Caco-2 (cell line): ENCODE data around the gene TACC3. TPM values are rescaled to one million over a fixed set of nuclear protein-coding genes. Genes with fewer than 3 reads are reported as not detected.

Experiments
- BruUV-seq: library from RNA; stranded (reverse); fragments of 400-500 nt; replicated peaks from 2 replicates; lab custom pipeline; 2021; lab: Mats Ljungman, UMichigan
- CTCF ChIA-PET: fragments of 300-600 bp; sonication (Branson Sonifier 250); formaldehyde crosslinking; loops from one replicate; lab custom pipeline; 2022; ENCODE audit warnings: antibody characterized with exemption; lab: Charles Lee
- POLR2A ChIA-PET: fragments of 300-600 bp; sonication (Branson Sonifier 250); formaldehyde crosslinking; loops from one replicate; lab custom pipeline; 2022; ENCODE audit warnings: antibody characterized with exemption; lab: Charles Lee
- DNase-seq, 2 experiments: peaks; one replicate each; pipeline versions ENCODE4 v3.0.0 to v3.0.0-alpha.2; 2020 to 2022
- H3K27me3 ChIP-seq: replicated peaks from 2 replicates; pipeline ENCODE4 v1.6.0; 2011; ENCODE audit warnings: low read length; ENCODE audit not compliant: control insufficient read depth, insufficient read depth
- H3K36me3 ChIP-seq: 2 replicates; pipeline ENCODE4 v1.5.1; 2011; ENCODE audit warnings: low read length; ENCODE audit not compliant: control insufficient read depth, insufficient read depth
- H3K4me1 ChIP-seq: fragments of 250-450 bp; sonication (Bioruptor Pico); 2 replicates; pipeline ENCODE4 v1.5.1; 2020; ENCODE audit warnings: mild to moderate bottlenecking
- H3K4me3 ChIP-seq: 2 replicates; pipeline ENCODE4 v1.5.1; 2011; ENCODE audit warnings: low read depth, mild to moderate bottlenecking, control low read depth, low read length
- H3K9me3 ChIP-seq: fragments of 250-450 bp; sonication (Bioruptor Pico); 2 replicates; pipeline ENCODE4 v1.5.1; 2020; ENCODE audit warnings: mild to moderate bottlenecking, moderate library complexity
- H3K27ac Mint-ChIP-seq: one replicate; pipeline ENCODE4 v1.8.0; 2022; ENCODE audit warnings: mixed read lengths; ENCODE audit not compliant: unreplicated experiment
- H3K27me3 Mint-ChIP-seq: one replicate; pipeline ENCODE4 v1.8.0; 2022; ENCODE audit warnings: mixed read lengths; ENCODE audit not compliant: insufficient read depth, unreplicated experiment
- H3K36me3 Mint-ChIP-seq: one replicate; pipeline ENCODE4 v1.8.0; 2022; ENCODE audit warnings: mild to moderate bottlenecking, mixed read lengths; ENCODE audit not compliant: insufficient read depth, unreplicated experiment
- H3K4me1 Mint-ChIP-seq: one replicate; pipeline ENCODE4 v1.8.0; 2022; ENCODE audit warnings: low read depth, mixed read lengths; ENCODE audit not compliant: unreplicated experiment
- H3K4me3 Mint-ChIP-seq: one replicate; pipeline ENCODE4 v1.8.0; 2022; ENCODE audit warnings: mild to moderate bottlenecking, moderate library complexity, mixed read lengths; ENCODE audit not compliant: unreplicated experiment
- H3K9me3 Mint-ChIP-seq: one replicate; pipeline ENCODE4 v1.8.0; 2022; ENCODE audit warnings: mixed read lengths; ENCODE audit not compliant: unreplicated experiment
- CTCF ChIP-seq, 2 experiments: fragments of 200-600 bp in 1 of 2; IDR thresholded peaks; 1 replicate in 1 of 2; 2 replicates in 1 of 2; pipeline versions ENCODE4 v1.5.1 to v1.8.0; 2011 to 2022; ENCODE audit warnings: antibody characterized with exemption in 1 of 2, control low read depth in 1 of 2, inconsistent platforms in 1 of 2, low read depth in 1 of 2, low read length in 1 of 2, mild to moderate bottlenecking in 1 of 2, moderate library complexity in 1 of 2; ENCODE audit not compliant: insufficient read depth in 1 of 2, severe bottlenecking in 1 of 2, unreplicated experiment in 1 of 2
- intact Hi-C: fragments of 100-400 bp; cut with micrococcal nuclease; formaldehyde crosslinking; loops from one replicate; pipeline ENCODE4 v1.10.0; 2022; ENCODE audit not compliant: unreplicated experiment
- total RNA-seq: library from RNA; stranded (reverse); gene quantifications from 2 replicates; pipeline ENCODE4 v1.2.3, GENCODE V29; 2022

The TACC3 gene
- total RNA-seq, 1 experiment from 2014 or later = 106 TPM

- Histone ChIP-seq H3K27me3 (no peaks in the 10 kb centered on the region), H3K36me3 (no peaks in the 10 kb centered on the region), H3K4me1 (peaks cover 21% of the 10 kb centered on the region), H3K4me3 (no peak overlapping the region), H3K9me3 (no peaks in the 10 kb centered on the region)
- Mint-ChIP-seq H3K36me3 (peaks cover 6% of the 10 kb centered on the region), H3K4me1 (no peaks in the 10 kb centered on the region), H3K27me3 (no peaks in the 10 kb centered on the region), H3K9me3 (no peaks in the 10 kb centered on the region), H3K27ac (no peak overlapping the region), H3K4me3 (no peak overlapping the region)
- ChIA-PET CTCF (no interaction called here), POLR2A (no interaction called here)
- no TSS peak for BruUV-seq
- TF ChIP-seq CTCF (IDR thresholded peaks at IDR 0.05; ENCODE audit: insufficient read depth in 1 of 2, low read depth in 1 of 2, low read length in 1 of 2, severe bottlenecking in 1 of 2, unreplicated experiment in 1 of 2) = no peak
- no peak for DNase-seq
- intact Hi-C loops = no loop called here
Observed at GRCh38 chr4:1788254-1788973, 67.1 kb downstream of the TACC3 start.

- Histone ChIP-seq H3K27me3 (no peaks in the 10 kb centered on the region), H3K9me3 (no peaks in the 10 kb centered on the region), H3K4me3 (no peak overlapping the region), H3K4me1 (peaks cover 21% of the 10 kb centered on the region), H3K36me3 (peaks cover 2% of the 10 kb centered on the region)
- ChIA-PET POLR2A (interaction anchor here (1.0 kb wide), 1 partner anchor 22 kb away, joined by 4 read pairs; no protein-coding TSS in a partner anchor), CTCF (no interaction called here)
- Mint-ChIP-seq H3K36me3 (peaks cover 6% of the 10 kb centered on the region), H3K27me3 (no peaks in the 10 kb centered on the region), H3K27ac (no peak overlapping the region), H3K9me3 (no peaks in the 10 kb centered on the region), H3K4me1 (no peaks in the 10 kb centered on the region), H3K4me3 (no peak overlapping the region)
- DNase-seq = no peak
- no TSS peak for BruUV-seq
- intact Hi-C loops = no loop called here
- no peak for TF ChIP-seq CTCF (IDR thresholded peaks at IDR 0.05; ENCODE audit: insufficient read depth in 1 of 2, low read depth in 1 of 2, low read length in 1 of 2, severe bottlenecking in 1 of 2, unreplicated experiment in 1 of 2)
Observed at GRCh38 chr4:1789552-1789951, 68.2 kb downstream of the TACC3 start.

GRCh38 chr4:1790005-1790404, 68.7 kb downstream of the TACC3 start:
- H3K4me1 Mint-ChIP-seq = no peaks in the 10 kb centered on the region
- no peak overlapping the region for H3K27ac Mint-ChIP-seq
- no peak overlapping the region for H3K4me3 Mint-ChIP-seq
- TF ChIP-seq CTCF (IDR thresholded peaks at IDR 0.05; ENCODE audit: insufficient read depth in 1 of 2, low read depth in 1 of 2, low read length in 1 of 2, severe bottlenecking in 1 of 2, unreplicated experiment in 1 of 2) = no peak
- intact Hi-C loops = no loop called here
- H3K27me3 Mint-ChIP-seq = no peaks in the 10 kb centered on the region
- peaks cover 6% of the 10 kb centered on the region for H3K36me3 Mint-ChIP-seq
- CTCF ChIA-PET = no interaction called here
- Histone ChIP-seq H3K9me3 (no peaks in the 10 kb centered on the region), H3K36me3 (peaks cover 2% of the 10 kb centered on the region), H3K4me1 (peaks cover 17% of the 10 kb centered on the region), H3K4me3 (no peak overlapping the region), H3K27me3 (no peaks in the 10 kb centered on the region)
- POLR2A ChIA-PET = interaction anchor here (1.0 kb wide), 1 partner anchor 22 kb away, joined by 4 read pairs; no protein-coding TSS in a partner anchor
- BruUV-seq = no TSS peak
- H3K9me3 Mint-ChIP-seq = no peaks in the 10 kb centered on the region
- DNase-seq = no peak
